Karpas-422 (cell line): ENCODE data around the gene EPHB1. TPM values are rescaled to one million over a fixed set of nuclear protein-coding genes. Genes with fewer than 3 reads are reported as not detected.
"Not testable (repeated sequence)": the region's sequence is repeated elsewhere in the genome, so short reads cannot be mapped to it uniquely, and the experiment has no call there.

Experiments used
- DNase-seq: peaks from one replicate; pipeline ENCODE4 v3.0.0-alpha.2; 2015
- H2AFZ ChIP-seq: fragments of 200-600 bp; sonication (generic); 2 replicates; pipeline ENCODE4 v1.6.1; 2014; ENCODE audit warnings: antibody characterized with exemption, low read length, mixed read lengths
- H3K27ac ChIP-seq: fragments of 200-600 bp; sonication (generic); 2 replicates; pipeline ENCODE4 v1.5.1; 2014; ENCODE audit warnings: mild to moderate bottlenecking, low read length, moderate library complexity
- H3K27me3 ChIP-seq: fragments of 200-600 bp; sonication (generic); 2 replicates; pipeline ENCODE4 v1.6.1; 2014; ENCODE audit warnings: low read length, mixed read lengths
- H3K36me3 ChIP-seq: fragments of 200-600 bp; sonication (generic); 2 replicates; pipeline ENCODE4 v1.6.1; 2014; ENCODE audit warnings: low read length, mixed read lengths; ENCODE audit not compliant: insufficient read depth
- H3K4me1 ChIP-seq: fragments of 200-600 bp; sonication (generic); 2 replicates; pipeline ENCODE4 v1.6.1; 2014; ENCODE audit warnings: mild to moderate bottlenecking, low read length, mixed read lengths
- H3K4me2 ChIP-seq: fragments of 200-600 bp; sonication (generic); 2 replicates; pipeline ENCODE4 v1.6.1; 2014; ENCODE audit warnings: low read length, low read depth, mild to moderate bottlenecking; ENCODE audit not compliant: poor library complexity, severe bottlenecking
- H3K4me3 ChIP-seq: fragments of 200-600 bp; sonication (generic); 2 replicates; pipeline ENCODE4 v1.5.1; 2014; ENCODE audit warnings: mild to moderate bottlenecking, antibody characterized with exemption, low read length, mixed read lengths
- H3K79me2 ChIP-seq: fragments of 200-600 bp; sonication (generic); 2 replicates; pipeline ENCODE4 v1.6.1; 2014; ENCODE audit warnings: mild to moderate bottlenecking, low read length, mixed read lengths
- H3K9ac ChIP-seq: fragments of 200-600 bp; sonication (generic); 2 replicates; pipeline ENCODE4 v1.6.0; 2014; ENCODE audit warnings: low read length
- H3K9me2 ChIP-seq: fragments of 200-600 bp; sonication (generic), shearing (Covaris generic); replicated peaks from 2 replicates; pipeline ENCODE4 v1.6.0; 2014; ENCODE audit warnings: mild to moderate bottlenecking, low read length, moderate library complexity; ENCODE audit not compliant: insufficient read depth
- H3K9me3 ChIP-seq: fragments of 300-700, 200-600 bp; sonication (generic); 2 replicates; pipeline ENCODE4 v1.6.1; 2014; ENCODE audit warnings: low read length, mixed read lengths
- H4K20me1 ChIP-seq: fragments of 200-600 bp; sonication (generic); 2 replicates; pipeline ENCODE4 v1.6.1; 2014; ENCODE audit warnings: mild to moderate bottlenecking, antibody characterized with exemption, low read length, low read depth; ENCODE audit not compliant: insufficient read depth
- total RNA-seq: library from RNA; depleted of rRNA; stranded (reverse); fragments of >200 nt; shearing (Covaris generic); gene quantifications from 2 replicates; pipeline ENCODE4 v1.2.3, GENCODE V29; 2014; ENCODE audit warnings: low replicate concordance

Gene EPHB1
- total RNA-seq, 1 experiment from 2014 or later = 24.1 TPM

DNA sequence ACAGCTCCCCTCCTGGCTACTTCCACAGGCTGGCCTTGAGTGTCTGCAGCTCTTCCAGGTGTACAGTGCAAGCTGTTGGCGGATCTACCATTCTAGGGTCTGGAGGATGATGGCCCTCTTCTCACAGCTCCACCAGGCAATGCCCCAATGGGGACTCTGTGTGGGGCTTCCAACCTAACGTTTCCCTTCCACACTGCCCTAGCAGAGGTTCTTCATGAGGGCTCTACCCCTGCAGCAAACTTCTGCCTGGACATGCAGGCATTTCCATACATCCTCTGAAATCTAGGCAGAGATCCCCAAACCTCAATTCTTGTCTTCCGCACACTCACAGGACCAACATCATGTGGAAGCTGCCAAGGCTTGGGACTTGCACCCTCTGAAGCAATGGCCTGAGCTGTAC is 438.4 kb downstream of the EPHB1 start:
- not testable (repeated sequence) for H3K79me2 ChIP-seq, H3K4me2 ChIP-seq, DNase-seq, H3K9ac ChIP-seq, H2AFZ ChIP-seq, H3K27me3 ChIP-seq, H4K20me1 ChIP-seq, H3K9me3 ChIP-seq, H3K36me3 ChIP-seq, H3K4me3 ChIP-seq, H3K9me2 ChIP-seq, H3K27ac ChIP-seq
- H3K4me1 ChIP-seq = peaks cover 38% of the 10 kb centered on the region

GRCh38 chr3:135235541-135235940 is 440.5 kb downstream of the EPHB1 start:
- no peaks in the 10 kb centered on the region; the same call in 1 of the 2 replicates for H3K9me3 ChIP-seq
- H3K4me2 ChIP-seq = no peak overlapping the region
- no peak overlapping the region for H2AFZ ChIP-seq
- no peak overlapping the region for H3K4me3 ChIP-seq
- DNase-seq = no peak
- no peaks in the 10 kb centered on the region for H3K36me3 ChIP-seq
- no peaks in the 10 kb centered on the region for H4K20me1 ChIP-seq
- H3K9me2 ChIP-seq = no peaks in the 10 kb centered on the region
- H3K9ac ChIP-seq = no peak overlapping the region
- no peak overlapping the region for H3K27ac ChIP-seq
- no peaks in the 10 kb centered on the region for H3K79me2 ChIP-seq
- no peaks in the 10 kb centered on the region for H3K27me3 ChIP-seq
- H3K4me1 ChIP-seq = peaks cover 45% of the 10 kb centered on the region

DNA sequence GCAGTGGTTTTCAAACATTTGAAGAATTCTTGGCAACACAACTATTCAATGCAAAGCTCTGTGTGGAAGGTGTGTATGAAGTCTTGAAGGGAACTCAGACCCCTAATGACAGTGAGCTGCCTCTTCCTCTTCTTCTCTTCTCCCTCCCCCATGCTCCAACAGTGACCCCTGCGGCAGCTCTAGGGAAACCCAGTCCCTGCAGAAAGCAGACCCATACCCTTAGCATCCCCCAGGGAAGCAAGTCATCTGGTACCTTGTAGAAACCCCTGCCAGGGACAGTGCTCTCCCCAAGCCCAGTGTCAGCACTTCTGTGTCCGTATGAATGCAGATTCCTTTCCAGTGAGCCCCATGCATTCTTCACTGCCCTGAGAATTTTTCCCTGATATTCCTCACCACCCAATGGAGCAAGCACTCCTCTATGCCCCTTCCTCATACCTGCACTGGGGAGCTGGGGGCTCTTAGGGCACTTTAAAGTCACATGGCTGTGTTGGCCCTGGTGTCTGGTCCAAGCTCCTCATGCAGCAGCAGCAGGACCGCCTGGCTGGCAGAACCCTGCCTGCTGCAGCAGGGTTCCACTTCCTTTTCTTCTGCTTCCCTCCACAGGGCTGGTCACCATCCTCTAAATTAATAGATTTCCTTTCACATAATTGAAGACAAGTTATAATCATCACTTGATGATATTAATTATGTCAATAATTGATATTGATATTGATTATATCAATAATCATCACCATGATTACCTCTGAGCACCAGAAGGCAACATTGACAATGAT is 442.5 kb downstream of the EPHB1 start:
- Histone ChIP-seq H4K20me1 (no peaks in the 10 kb centered on the region), H3K4me2 (no peak overlapping the region), H3K27me3 (no peaks in the 10 kb centered on the region), H3K4me1 (peaks cover 55% of the 10 kb centered on the region), H3K9me2 (no peaks in the 10 kb centered on the region), H3K27ac (no peak overlapping the region), H3K4me3 (no peak overlapping the region), H3K9me3 (no peaks in the 10 kb centered on the region; the same call in 1 of the 2 replicates), H3K36me3 (no peaks in the 10 kb centered on the region), H3K79me2 (no peaks in the 10 kb centered on the region), H2AFZ (no peak overlapping the region), H3K9ac (no peak overlapping the region)
- peak; percentile 66 for DNase-seq

GRCh38 chr3:135238236-135238830 is 443.3 kb downstream of the EPHB1 start:
- Histone ChIP-seq H3K4me3 (no peak overlapping the region), H3K4me2 (no peak overlapping the region), H3K36me3 (no peaks in the 10 kb centered on the region), H3K9ac (no peak overlapping the region), H4K20me1 (no peaks in the 10 kb centered on the region), H3K27me3 (no peaks in the 10 kb centered on the region), H3K27ac (no peak overlapping the region), H3K4me1 (peaks cover 63% of the 10 kb centered on the region), H3K79me2 (no peaks in the 10 kb centered on the region), H3K9me3 (no peaks in the 10 kb centered on the region; the same call in 1 of the 2 replicates), H3K9me2 (no peaks in the 10 kb centered on the region), H2AFZ (no peak overlapping the region)
- DNase-seq = no peak

DNA sequence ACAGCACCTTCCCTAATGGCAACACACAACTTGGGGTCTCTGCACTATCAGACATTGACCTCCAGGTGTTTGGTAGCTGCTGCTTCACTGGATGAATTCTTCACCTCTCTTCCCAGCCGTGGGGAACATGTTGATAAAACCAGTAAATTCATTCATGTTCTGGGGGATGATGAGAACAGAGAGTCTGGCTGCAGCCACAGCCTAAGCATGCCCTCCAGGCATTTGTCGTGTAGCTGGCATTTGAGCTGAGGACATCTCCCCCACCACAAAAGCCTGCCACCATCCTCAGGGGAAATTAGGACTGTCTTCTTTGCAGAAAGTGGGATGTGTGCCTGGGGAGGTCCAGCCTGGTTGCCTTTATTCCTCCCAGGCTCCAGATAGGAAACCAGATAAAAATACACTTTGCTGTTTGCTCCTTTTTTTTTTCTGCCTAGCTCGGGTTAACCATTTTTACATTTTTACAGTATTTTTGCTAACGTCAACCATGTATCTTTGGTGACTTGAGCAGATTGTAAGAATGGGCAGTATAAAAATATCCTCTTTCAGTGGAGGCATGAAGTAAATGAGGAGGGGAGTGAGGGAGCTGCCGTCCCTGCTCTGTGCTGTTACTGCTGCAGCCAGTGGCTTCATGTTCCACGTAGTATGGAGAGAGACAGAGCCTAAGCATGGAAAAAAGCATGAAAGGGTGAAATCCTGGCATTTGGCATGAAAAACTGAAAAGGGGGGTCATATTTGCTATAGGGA is 444.0 kb downstream of the EPHB1 start:
- Histone ChIP-seq H3K9me2 (no peaks in the 10 kb centered on the region), H3K4me1 (peaks cover 68% of the 10 kb centered on the region), H3K79me2 (no peaks in the 10 kb centered on the region), H3K27ac (no peak overlapping the region), H2AFZ (no peak overlapping the region), H3K36me3 (no peaks in the 10 kb centered on the region), H4K20me1 (no peaks in the 10 kb centered on the region), H3K9me3 (no peaks in the 10 kb centered on the region), H3K4me2 (no peak overlapping the region), H3K27me3 (no peaks in the 10 kb centered on the region), H3K9ac (no peak overlapping the region), H3K4me3 (no peak overlapping the region)
- no peak for DNase-seq

GRCh38 chr3:135239615-135239884 is 444.5 kb downstream of the EPHB1 start:
- DNase-seq = no peak
- Histone ChIP-seq H3K9me2 (no peaks in the 10 kb centered on the region), H3K4me2 (no peak overlapping the region), H3K36me3 (no peaks in the 10 kb centered on the region), H3K9ac (no peak overlapping the region), H3K27me3 (no peaks in the 10 kb centered on the region), H3K4me3 (no peak overlapping the region), H3K9me3 (no peaks in the 10 kb centered on the region), H3K79me2 (no peaks in the 10 kb centered on the region), H4K20me1 (no peaks in the 10 kb centered on the region), H2AFZ (no peak overlapping the region), H3K4me1 (peaks cover 68% of the 10 kb centered on the region), H3K27ac (no peak overlapping the region)

- no peak overlapping the region for H3K27ac ChIP-seq
- DNase-seq = peak; percentile 84
Observed at GRCh38 chr3:135240426-135240825, 445.4 kb downstream of the EPHB1 start.

DNA sequence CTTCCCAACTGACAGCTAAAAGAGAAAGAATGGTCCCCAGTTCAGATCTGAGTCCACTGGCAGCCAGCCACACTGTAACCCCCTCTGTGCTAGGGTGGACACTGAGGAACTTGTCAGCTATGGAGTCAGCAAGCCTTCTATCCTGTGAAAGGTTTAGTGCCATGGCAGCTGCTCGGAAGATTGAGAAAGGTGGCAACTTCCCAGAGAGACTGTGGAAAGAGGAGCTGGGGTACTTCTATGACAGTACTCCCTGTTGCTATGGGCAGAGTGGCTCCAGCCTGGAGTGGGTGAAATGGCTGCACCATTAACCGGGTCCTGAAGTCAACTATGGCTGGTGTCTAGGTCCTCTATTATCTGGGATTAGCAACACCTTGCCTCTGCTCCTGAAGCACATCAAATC is 447.2 kb downstream of the EPHB1 start:
- H3K9me3 ChIP-seq = no peaks in the 10 kb centered on the region
- peak overlapping the region; percentile 60 for H3K4me2 ChIP-seq
- no peak overlapping the region for H3K9ac ChIP-seq
- no peaks in the 10 kb centered on the region for H3K27me3 ChIP-seq
- H3K79me2 ChIP-seq = no peaks in the 10 kb centered on the region
- H3K4me3 ChIP-seq = peak overlapping the region; percentile 28; the same call in 1 of the 2 replicates
- no peaks in the 10 kb centered on the region for H3K36me3 ChIP-seq
- no peaks in the 10 kb centered on the region for H4K20me1 ChIP-seq
- H2AFZ ChIP-seq = no peak overlapping the region
- DNase-seq = no peak
- H3K9me2 ChIP-seq = no peaks in the 10 kb centered on the region
- no peak overlapping the region for H3K27ac ChIP-seq
- peaks cover 57% of the 10 kb centered on the region for H3K4me1 ChIP-seq

More at GRCh38 chr3:135240426-135240825, 445.4 kb downstream of the EPHB1 start:
- no peak overlapping the region for H2AFZ ChIP-seq
- no peak overlapping the region for H3K4me2 ChIP-seq
- no peak overlapping the region for H3K4me3 ChIP-seq
- H3K27me3 ChIP-seq = no peaks in the 10 kb centered on the region
- no peaks in the 10 kb centered on the region for H3K9me2 ChIP-seq
- peaks cover 64% of the 10 kb centered on the region for H3K4me1 ChIP-seq
- no peaks in the 10 kb centered on the region for H3K9me3 ChIP-seq
- no peaks in the 10 kb centered on the region for H3K79me2 ChIP-seq
- no peaks in the 10 kb centered on the region for H4K20me1 ChIP-seq
- H3K9ac ChIP-seq = no peak overlapping the region
- H3K36me3 ChIP-seq = no peaks in the 10 kb centered on the region
